Gastrocnemius medialis (tissue), 4 donors: ENCODE results near the gene ZEB2.

ENCODE experiments used
- CTCF ChIP-seq, 5 experiments: fragments of 450-650 bp in 3 of 5; fragments of 200-600 bp in 2 of 5; sonication (generic) in 2 of 5; IDR thresholded peaks in 4 of 5; conservative IDR thresholded peaks in 1 of 5; 1 replicate in 4 of 5; 2 replicates in 1 of 5; pipeline ENCODE4 v1.5.1; 2016 to 2019; ENCODE audit warnings: antibody characterized with exemption in 5 of 5, mild to moderate bottlenecking in 3 of 5, moderate library complexity in 3 of 5
- POLR2A ChIP-seq, 2 donors: fragments of 450-650 bp; IDR thresholded peaks; one replicate each; pipeline ENCODE4 v1.6.1; 2017; ENCODE audit warnings: antibody characterized with exemption in 2 of 2, mild to moderate bottlenecking in 2 of 2, moderate library complexity in 2 of 2

GRCh38 chr2:144453486-144454158 lies 66.3 kb downstream of the ZEB2 start:
- TF ChIP-seq CTCF (IDR thresholded peaks at IDR 0.05 in 4 of 5, conservative IDR thresholded peaks at IDR 0.05 in 1 of 5) (no peak), POLR2A (IDR thresholded peaks at IDR 0.05) (no peak)
